Measurements from ENCODE around the gene GPRC5D.

GPRC5D gene

DNA sequence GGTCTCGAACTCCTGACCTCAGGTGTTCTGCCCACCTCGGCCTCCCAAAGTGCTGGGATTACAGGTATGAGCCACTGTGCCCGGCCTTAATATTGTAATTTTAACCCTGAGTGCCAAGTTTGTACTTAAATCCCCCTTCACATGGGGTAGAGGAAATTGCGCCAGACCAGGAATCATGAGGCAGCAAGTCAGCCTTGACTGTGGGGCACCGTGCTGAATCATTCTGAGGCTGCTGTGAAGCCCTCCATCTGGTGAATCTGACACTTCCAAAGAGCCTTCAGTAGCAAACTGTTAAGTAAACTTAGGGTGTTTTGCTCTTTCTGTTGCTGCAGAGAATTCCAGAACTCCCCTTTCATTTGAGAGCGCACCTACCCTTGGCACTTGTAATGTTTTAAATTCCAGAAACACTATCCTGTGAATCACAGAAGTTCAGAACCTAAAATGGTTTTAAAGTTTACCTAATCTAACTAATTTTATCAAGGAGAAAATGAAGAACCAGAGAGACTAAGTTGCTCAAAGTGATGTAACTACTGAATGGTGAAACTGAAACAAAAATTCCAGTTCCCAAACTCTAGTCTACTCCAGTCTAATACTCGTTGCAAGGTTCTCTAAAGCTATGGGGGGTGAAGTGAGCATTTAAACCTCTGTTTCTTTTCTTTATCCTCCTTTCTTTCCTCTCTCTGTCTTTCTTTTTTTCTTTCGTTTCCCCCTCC is 40.6 kb upstream of the GPRC5D start:
- Histone ChIP-seq H3K79me1 (ENCODE audit: low read depth, low read length) (peaks cover 1% of the 10 kb centered on the region), H2BK120ac (ENCODE audit: low read depth, low read length) (no peak overlapping the region), H3K23ac (ENCODE audit: low read depth, low read length, poor library complexity) (no peak overlapping the region), H4K8ac (ENCODE audit: low read depth, low read length) (no peak overlapping the region), H3K4ac (ENCODE audit: low read length) (no peak overlapping the region), H3K27ac (replicated peaks; ENCODE audit: low read length) (no peak overlapping the region), H3K4me2 (ENCODE audit: insufficient read depth, low read length, poor library complexity, severe bottlenecking) (no peak overlapping the region), H4K91ac (ENCODE audit: low read depth, low read length, poor library complexity) (no peak overlapping the region), H3K4me3 (ENCODE audit: low read length in 2 of 2) (no peak overlapping the region), H3K18ac (ENCODE audit: low read length) (no peak overlapping the region), H3K9me3 (replicated peaks in 1 of 2; ENCODE audit: control insufficient read depth in 2 of 2, insufficient read depth in 1 of 2, low read depth in 1 of 2, low read length in 2 of 2) (peaks cover 0 to 2% of the 10 kb centered on the region in 2 donors), H3K36me3 (replicated peaks in 1 of 2; ENCODE audit: control insufficient read depth in 2 of 2, insufficient read depth in 2 of 2, low read length in 2 of 2) (peaks cover 6 to 18% of the 10 kb centered on the region in 2 donors), H3K4me1 (ENCODE audit: control insufficient read depth in 2 of 2, insufficient read depth in 1 of 2, low read depth in 1 of 2, low read length in 2 of 2) (no peaks in the 10 kb centered on the region), H2BK12ac (ENCODE audit: low read length) (no peak overlapping the region), H2BK15ac (ENCODE audit: low read length) (no peak overlapping the region), H3K27me3 (ENCODE audit: control insufficient read depth in 3 of 3, insufficient read depth in 3 of 3, low read depth in 1 of 3, low read length in 3 of 3) (no peaks in the 10 kb centered on the region), H3K14ac (ENCODE audit: low read length) (no peak overlapping the region), H2AK5ac (ENCODE audit: low read depth, low read length) (no peak overlapping the region), H2AFZ (ENCODE audit: low read length) (no peak overlapping the region), H2BK5ac (ENCODE audit: low read length) (no peak overlapping the region), H3K9ac (ENCODE audit: low read depth, low read length, poor library complexity) (no peak overlapping the region)
- WGBS, 2 donors (ENCODE audit: extremely low coverage in 2 of 2, insufficient read length in 2 of 2, insufficient replicate concordance in 1 of 2): no CpG with 5 or more reads among the region's 8 CpGs
- DNase-seq (ENCODE audit: low spot score): no peak

DNA sequence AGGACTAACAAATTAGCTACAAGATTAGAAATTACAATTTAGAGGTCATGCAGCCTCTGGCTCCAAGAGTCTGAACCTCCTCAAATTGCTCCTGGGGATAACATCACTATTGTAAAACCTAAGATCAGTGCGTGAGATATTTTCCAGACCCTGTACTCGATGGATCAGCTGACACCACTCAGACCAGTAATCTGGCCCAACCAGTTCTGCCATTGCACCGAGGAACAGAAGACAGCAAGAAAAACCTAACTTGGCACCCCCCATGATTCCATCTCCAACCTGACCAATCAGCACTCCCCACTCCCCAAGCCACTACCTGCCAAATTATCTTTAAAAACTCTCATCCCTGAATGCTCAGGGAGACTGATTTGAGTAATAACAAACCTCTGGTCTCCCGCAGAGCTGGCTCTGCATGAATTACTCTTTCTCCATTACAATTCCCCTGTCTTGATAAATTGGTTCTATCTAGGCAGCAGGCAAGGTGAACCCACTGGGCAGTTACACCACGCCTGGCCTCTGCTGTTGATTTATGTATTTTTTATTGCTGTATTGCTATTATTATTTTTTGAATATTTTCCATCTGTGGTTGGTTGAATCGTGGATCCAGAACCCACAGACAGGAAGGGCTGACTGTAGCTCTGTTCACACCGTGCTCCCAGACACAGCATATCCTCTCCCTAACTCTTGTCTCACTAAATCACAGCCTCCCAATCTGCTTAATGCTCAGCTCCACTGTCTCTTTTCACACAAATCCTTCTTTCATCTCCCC is 38.9 kb upstream of the GPRC5D start:
- Histone ChIP-seq H3K4me1 (ENCODE audit: control insufficient read depth in 2 of 2, insufficient read depth in 1 of 2, low read depth in 1 of 2, low read length in 2 of 2) (no peaks in the 10 kb centered on the region), H2AFZ (ENCODE audit: low read length) (no peak overlapping the region), H2BK120ac (ENCODE audit: low read depth, low read length) (no peak overlapping the region), H2BK5ac (ENCODE audit: low read length) (no peak overlapping the region), H3K4me2 (ENCODE audit: insufficient read depth, low read length, poor library complexity, severe bottlenecking) (no peak overlapping the region), H3K9ac (ENCODE audit: low read depth, low read length, poor library complexity) (no peak overlapping the region), H3K9me3 (replicated peaks in 1 of 2; ENCODE audit: control insufficient read depth in 2 of 2, insufficient read depth in 1 of 2, low read depth in 1 of 2, low read length in 2 of 2) (peaks cover 0 to 2% of the 10 kb centered on the region in 2 donors), H3K4ac (ENCODE audit: low read length) (no peak overlapping the region), H3K79me1 (ENCODE audit: low read depth, low read length) (no peaks in the 10 kb centered on the region), H3K27me3 (ENCODE audit: control insufficient read depth in 3 of 3, insufficient read depth in 3 of 3, low read depth in 1 of 3, low read length in 3 of 3) (no peaks in the 10 kb centered on the region), H3K23ac (ENCODE audit: low read depth, low read length, poor library complexity) (no peak overlapping the region), H4K8ac (ENCODE audit: low read depth, low read length) (no peak overlapping the region), H2BK12ac (ENCODE audit: low read length) (no peak overlapping the region), H3K27ac (replicated peaks; ENCODE audit: low read length) (no peak overlapping the region), H3K36me3 (replicated peaks in 1 of 2; ENCODE audit: control insufficient read depth in 2 of 2, insufficient read depth in 2 of 2, low read length in 2 of 2) (peaks cover 10 to 31% of the 10 kb centered on the region in 2 donors), H3K4me3 (ENCODE audit: low read length in 2 of 2) (no peak overlapping the region), H4K91ac (ENCODE audit: low read depth, low read length, poor library complexity) (no peak overlapping the region), H2AK5ac (ENCODE audit: low read depth, low read length) (no peak overlapping the region), H3K18ac (ENCODE audit: low read length) (no peak overlapping the region), H3K14ac (ENCODE audit: low read length) (no peak overlapping the region), H2BK15ac (ENCODE audit: low read length) (no peak overlapping the region)
- no peak for DNase-seq (ENCODE audit: low spot score)
- WGBS, 2 donors (ENCODE audit: extremely low coverage in 2 of 2, insufficient read length in 2 of 2, insufficient replicate concordance in 1 of 2): no CpG with 5 or more reads among the region's 7 CpGs

DNA sequence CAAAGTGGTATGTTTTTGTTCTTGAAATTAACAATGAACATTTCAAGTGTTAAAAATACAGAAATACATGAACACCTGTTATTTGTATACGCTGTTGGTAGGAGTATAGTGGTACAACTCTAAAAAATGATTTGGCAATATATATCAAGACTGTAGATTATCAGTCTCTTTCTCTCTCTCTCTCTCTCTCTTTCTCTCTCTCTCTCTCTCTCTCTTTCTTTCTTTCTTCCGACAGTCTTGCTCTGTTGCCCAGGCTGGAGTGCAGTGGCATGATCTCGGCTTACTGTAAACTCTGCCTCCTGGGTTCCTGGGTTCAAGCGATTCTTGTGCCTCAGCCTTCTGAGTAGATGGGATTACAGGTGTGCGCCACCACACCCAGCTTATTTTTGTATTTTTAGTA is 35.5 kb upstream of the GPRC5D start:
- Histone ChIP-seq H3K4ac (ENCODE audit: low read length) (no peak overlapping the region), H2AK5ac (ENCODE audit: low read depth, low read length) (no peak overlapping the region), H3K14ac (ENCODE audit: low read length) (no peak overlapping the region), H3K79me1 (ENCODE audit: low read depth, low read length) (no peaks in the 10 kb centered on the region), H3K36me3 (replicated peaks in 1 of 2; ENCODE audit: control insufficient read depth in 2 of 2, insufficient read depth in 2 of 2, low read length in 2 of 2) (peaks cover 12 to 52% of the 10 kb centered on the region in 2 donors), H2BK5ac (ENCODE audit: low read length) (no peak overlapping the region), H3K4me2 (ENCODE audit: insufficient read depth, low read length, poor library complexity, severe bottlenecking) (no peak overlapping the region), H2BK15ac (ENCODE audit: low read length) (no peak overlapping the region), H2AFZ (ENCODE audit: low read length) (no peak overlapping the region), H3K18ac (ENCODE audit: low read length) (no peak overlapping the region), H2BK12ac (ENCODE audit: low read length) (no peak overlapping the region), H2BK120ac (ENCODE audit: low read depth, low read length) (no peak overlapping the region), H4K91ac (ENCODE audit: low read depth, low read length, poor library complexity) (no peak overlapping the region), H3K9me3 (replicated peaks in 1 of 2; ENCODE audit: control insufficient read depth in 2 of 2, insufficient read depth in 1 of 2, low read depth in 1 of 2, low read length in 2 of 2) (peaks cover 0 to 2% of the 10 kb centered on the region in 2 donors), H3K4me3 (ENCODE audit: low read length in 2 of 2) (no peak overlapping the region), H3K9ac (ENCODE audit: low read depth, low read length, poor library complexity) (no peak overlapping the region), H3K4me1 (ENCODE audit: control insufficient read depth in 2 of 2, insufficient read depth in 1 of 2, low read depth in 1 of 2, low read length in 2 of 2) (no peaks in the 10 kb centered on the region), H3K27ac (replicated peaks; ENCODE audit: low read length) (no peak overlapping the region), H4K8ac (ENCODE audit: low read depth, low read length) (no peak overlapping the region), H3K27me3 (ENCODE audit: control insufficient read depth in 3 of 3, insufficient read depth in 3 of 3, low read depth in 1 of 3, low read length in 3 of 3) (no peaks in the 10 kb centered on the region), H3K23ac (ENCODE audit: low read depth, low read length, poor library complexity) (no peak overlapping the region)
- no CpG with 5 or more reads among the region's 5 CpGs for WGBS, 2 donors (ENCODE audit: extremely low coverage in 2 of 2, insufficient read length in 2 of 2, insufficient replicate concordance in 1 of 2)
- DNase-seq (ENCODE audit: low spot score): no peak

DNA sequence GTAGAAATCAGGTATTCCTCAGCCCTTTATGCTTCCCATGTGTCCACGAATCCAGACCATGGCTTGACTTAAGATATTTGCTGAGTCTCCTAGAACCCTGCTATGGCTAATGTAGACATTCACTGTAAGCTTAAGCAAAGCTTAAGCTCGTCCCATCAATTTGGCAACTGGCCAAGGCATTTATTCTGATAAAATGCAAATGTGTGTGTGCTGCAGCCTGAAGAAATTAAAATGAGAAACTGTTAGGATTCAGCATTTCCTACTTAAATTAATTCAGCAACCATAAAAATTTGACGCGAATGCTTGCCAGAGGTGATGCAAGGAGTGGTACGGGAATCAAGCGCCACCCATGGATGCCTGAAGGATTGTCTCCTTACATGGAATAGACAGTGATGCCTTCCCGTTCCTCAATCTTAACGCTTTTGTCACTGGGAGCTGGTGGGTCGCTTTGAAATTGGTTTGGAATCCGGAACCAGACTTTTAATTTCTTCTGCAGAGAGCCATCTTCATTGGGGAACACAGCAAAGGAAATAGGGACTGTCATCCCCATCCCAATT is 34.9 kb upstream of the GPRC5D start:
- H3K9ac ChIP-seq (ENCODE audit: low read depth, low read length, poor library complexity): no peak overlapping the region
- H3K27ac ChIP-seq (replicated peaks; ENCODE audit: low read length): no peak overlapping the region
- H3K18ac ChIP-seq (ENCODE audit: low read length): no peak overlapping the region
- no peak overlapping the region for H3K4ac ChIP-seq (ENCODE audit: low read length)
- no peak overlapping the region for H2AK5ac ChIP-seq (ENCODE audit: low read depth, low read length)
- no peaks in the 10 kb centered on the region for H3K4me1 ChIP-seq (ENCODE audit: control insufficient read depth in 2 of 2, insufficient read depth in 1 of 2, low read depth in 1 of 2, low read length in 2 of 2)
- no peak overlapping the region for H2BK5ac ChIP-seq (ENCODE audit: low read length)
- H3K9me3 ChIP-seq (replicated peaks in 1 of 2; ENCODE audit: control insufficient read depth in 2 of 2, insufficient read depth in 1 of 2, low read depth in 1 of 2, low read length in 2 of 2): peaks cover 0 to 2% of the 10 kb centered on the region in 2 donors
- no CpG with 5 or more reads among the region's 10 CpGs for whole genome bisulfite sequencing, 2 donors (ENCODE audit: extremely low coverage in 2 of 2, insufficient read length in 2 of 2, insufficient replicate concordance in 1 of 2)
- no peak overlapping the region for H3K4me2 ChIP-seq (ENCODE audit: insufficient read depth, low read length, poor library complexity, severe bottlenecking)
- no peak overlapping the region for H3K23ac ChIP-seq (ENCODE audit: low read depth, low read length, poor library complexity)
- no peak for DNase-seq (ENCODE audit: low spot score)
- H3K4me3 ChIP-seq (ENCODE audit: low read length in 2 of 2): no peak overlapping the region
- no peak overlapping the region for H2BK120ac ChIP-seq (ENCODE audit: low read depth, low read length)
- H3K27me3 ChIP-seq (ENCODE audit: control insufficient read depth in 3 of 3, insufficient read depth in 3 of 3, low read depth in 1 of 3, low read length in 3 of 3): no peaks in the 10 kb centered on the region
- no peak overlapping the region for H2BK12ac ChIP-seq (ENCODE audit: low read length)
- no peak overlapping the region for H2AFZ ChIP-seq (ENCODE audit: low read length)
- no peak overlapping the region for H2BK15ac ChIP-seq (ENCODE audit: low read length)
- H3K36me3 ChIP-seq (replicated peaks in 1 of 2; ENCODE audit: control insufficient read depth in 2 of 2, insufficient read depth in 2 of 2, low read length in 2 of 2): peaks cover 12 to 54% of the 10 kb centered on the region in 2 donors
- no peaks in the 10 kb centered on the region for H3K79me1 ChIP-seq (ENCODE audit: low read depth, low read length)
- no peak overlapping the region for H4K8ac ChIP-seq (ENCODE audit: low read depth, low read length)
- no peak overlapping the region for H4K91ac ChIP-seq (ENCODE audit: low read depth, low read length, poor library complexity)
- no peak overlapping the region for H3K14ac ChIP-seq (ENCODE audit: low read length)
